Measurements from ENCODE around the gene WNK4. TPM values are rescaled to one million over a fixed set of nuclear protein-coding genes. Genes with fewer than 3 reads are reported as not detected.

WNK4 gene
- total RNA-seq, 4 donors from 2014 or later: under 0.01 to 1.7 (median 0.34) TPM; not detected in 1

DNA sequence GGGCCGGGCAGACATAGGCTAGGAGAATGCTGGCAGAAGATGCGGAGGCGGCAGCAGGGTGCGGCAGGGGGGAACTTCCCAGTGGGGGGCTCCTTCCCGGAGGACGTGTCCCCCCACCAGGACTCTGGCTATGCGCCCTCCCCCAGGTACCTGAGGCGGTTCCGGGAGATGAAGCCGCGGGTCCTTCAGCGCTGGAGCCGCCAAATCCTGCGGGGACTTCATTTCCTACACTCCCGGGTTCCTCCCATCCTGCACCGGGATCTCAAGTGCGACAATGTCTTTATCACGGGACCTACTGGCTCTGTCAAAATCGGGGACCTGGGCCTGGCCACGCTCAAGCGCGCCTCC lies 3.4 kb downstream of the WNK4 start:
- no peak for DNase-seq
- intact Hi-C loops (cut with DNase I; ENCODE audit: low total_unique reads): no loop called here
- Histone ChIP-seq H3K27ac (no peak overlapping the region), H3K27me3 (peaks cover 13 to 42% of the 10 kb centered on the region in 2 donors), H3K4me3 (no peak overlapping the region), H3K9me3 (no peaks in the 10 kb centered on the region), H3K36me3 (no peaks in the 10 kb centered on the region), H3K4me1 (peaks cover 0 to 9% of the 10 kb centered on the region in 2 donors)
- no peak for TF ChIP-seq POLR2A (IDR thresholded peaks at IDR 0.05)
- TF ChIP-seq, protein P1, sequence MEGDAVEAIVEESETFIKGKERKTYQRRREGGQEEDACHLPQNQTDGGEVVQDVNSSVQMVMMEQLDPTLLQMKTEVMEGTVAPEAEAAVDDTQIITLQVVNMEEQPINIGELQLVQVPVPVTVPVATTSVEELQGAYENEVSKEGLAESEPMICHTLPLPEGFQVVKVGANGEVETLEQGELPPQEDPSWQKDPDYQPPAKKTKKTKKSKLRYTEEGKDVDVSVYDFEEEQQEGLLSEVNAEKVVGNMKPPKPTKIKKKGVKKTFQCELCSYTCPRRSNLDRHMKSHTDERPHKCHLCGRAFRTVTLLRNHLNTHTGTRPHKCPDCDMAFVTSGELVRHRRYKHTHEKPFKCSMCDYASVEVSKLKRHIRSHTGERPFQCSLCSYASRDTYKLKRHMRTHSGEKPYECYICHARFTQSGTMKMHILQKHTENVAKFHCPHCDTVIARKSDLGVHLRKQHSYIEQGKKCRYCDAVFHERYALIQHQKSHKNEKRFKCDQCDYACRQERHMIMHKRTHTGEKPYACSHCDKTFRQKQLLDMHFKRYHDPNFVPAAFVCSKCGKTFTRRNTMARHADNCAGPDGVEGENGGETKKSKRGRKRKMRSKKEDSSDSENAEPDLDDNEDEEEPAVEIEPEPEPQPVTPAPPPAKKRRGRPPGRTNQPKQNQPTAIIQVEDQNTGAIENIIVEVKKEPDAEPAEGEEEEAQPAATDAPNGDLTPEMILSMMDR (IDR thresholded peaks at IDR 0.05): no peak

GRCh38 chr17:42784409-42784808 lies 4.0 kb downstream of the WNK4 start:
- Histone ChIP-seq H3K27me3 (peaks cover 13 to 42% of the 10 kb centered on the region in 2 donors), H3K36me3 (no peaks in the 10 kb centered on the region), H3K9me3 (no peaks in the 10 kb centered on the region), H3K4me1 (peaks cover 0 to 9% of the 10 kb centered on the region in 2 donors), H3K4me3 (no peak overlapping the region), H3K27ac (no peak overlapping the region)
- no peak for DNase-seq
- intact Hi-C loops (cut with DNase I; ENCODE audit: low total_unique reads): no loop called here
- no peak for TF ChIP-seq POLR2A (IDR thresholded peaks at IDR 0.05)
- TF ChIP-seq, protein P1 (IDR thresholded peaks at IDR 0.05): no peak

GRCh38 chr17:42784811-42785592 lies 4.6 kb downstream of the WNK4 start:
- Histone ChIP-seq H3K36me3 (no peaks in the 10 kb centered on the region), H3K4me3 (no peak overlapping the region), H3K4me1 (peaks cover 0 to 9% of the 10 kb centered on the region in 2 donors), H3K27ac (no peak overlapping the region), H3K9me3 (no peaks in the 10 kb centered on the region), H3K27me3 (peaks cover 13 to 42% of the 10 kb centered on the region in 2 donors)
- intact Hi-C loops (cut with DNase I; ENCODE audit: low total_unique reads): no loop called here
- no peak for DNase-seq
- TF ChIP-seq POLR2A (IDR thresholded peaks at IDR 0.05): no peak
- TF ChIP-seq, protein P1 (IDR thresholded peaks at IDR 0.05): no peak

DNA sequence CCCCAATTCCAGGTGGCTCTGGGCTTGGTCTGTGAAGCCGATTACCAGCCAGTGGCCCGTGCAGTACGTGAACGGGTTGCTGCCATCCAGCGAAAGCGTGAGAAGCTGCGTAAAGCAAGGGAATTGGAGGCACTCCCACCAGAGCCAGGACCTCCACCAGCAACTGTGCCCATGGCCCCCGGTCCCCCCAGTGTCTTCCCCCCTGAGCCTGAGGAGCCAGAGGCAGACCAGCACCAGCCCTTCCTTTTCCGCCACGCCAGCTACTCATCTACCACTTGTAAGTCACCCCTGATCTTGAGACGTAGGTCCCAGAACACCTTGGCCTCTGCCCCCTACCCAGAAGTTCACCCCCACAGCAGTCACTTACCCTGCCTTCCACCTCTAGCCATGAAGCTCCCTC lies 6.9 kb downstream of the WNK4 start:
- Histone ChIP-seq H3K4me1 (no peaks in the 10 kb centered on the region), H3K4me3 (no peak overlapping the region), H3K36me3 (no peaks in the 10 kb centered on the region), H3K27ac (no peak overlapping the region), H3K27me3 (peaks cover 0 to 30% of the 10 kb centered on the region in 2 donors), H3K9me3 (no peaks in the 10 kb centered on the region)
- intact Hi-C loops (cut with DNase I; ENCODE audit: low total_unique reads): no loop called here
- no peak for TF ChIP-seq POLR2A (IDR thresholded peaks at IDR 0.05)
- TF ChIP-seq, protein P1 (IDR thresholded peaks at IDR 0.05): no peak
- no peak for DNase-seq

DNA sequence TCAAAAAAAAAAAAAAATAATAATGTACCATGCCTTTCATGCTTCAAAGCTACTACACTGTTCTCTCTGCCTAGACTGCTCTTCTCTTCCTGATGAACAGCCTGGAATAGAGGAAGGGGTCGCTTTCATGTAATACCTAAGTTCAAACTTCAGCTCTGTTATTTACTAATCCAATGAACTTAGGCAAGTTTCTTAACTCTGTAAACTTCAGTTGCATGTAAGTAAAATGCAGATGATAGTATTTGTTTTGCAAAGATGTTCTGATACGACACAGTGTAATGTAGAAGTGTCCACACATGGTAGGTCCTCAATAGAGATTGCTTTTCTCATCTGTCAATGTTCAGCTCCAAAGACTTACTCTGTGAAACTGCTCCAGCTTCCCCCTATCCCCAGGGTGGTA lies 11.5 kb downstream of the WNK4 start:
- Histone ChIP-seq H3K27ac (no peak overlapping the region), H3K4me3 (no peak overlapping the region), H3K9me3 (no peaks in the 10 kb centered on the region), H3K36me3 (no peaks in the 10 kb centered on the region), H3K4me1 (no peaks in the 10 kb centered on the region), H3K27me3 (no peaks in the 10 kb centered on the region)
- TF ChIP-seq POLR2A (IDR thresholded peaks at IDR 0.05): no peak
- TF ChIP-seq, protein P1 (IDR thresholded peaks at IDR 0.05): no peak
- DNase-seq: no peak
- intact Hi-C loops (cut with DNase I; ENCODE audit: low total_unique reads): no loop called here

All from uterus (tissue), 4 donors.